K562 (cell line): ENCODE results near the gene IFNA5. TPM values are rescaled to one million over a fixed set of nuclear protein-coding genes. Genes with fewer than 3 reads are reported as not detected.

Experiments
- ATAC-seq: fragments of 200-7000 bp; cut with Tn5 transposase; 3 replicates; pipeline ENCODE4 v1.9.1; 2020; ENCODE audit warnings: moderate library complexity
- BruUV-seq: library from RNA; stranded (reverse); fragments of 400-500 nt; replicated peaks from 2 replicates; lab custom pipeline; 2021; lab: Mats Ljungman, UMichigan
- CTCF ChIA-PET: fragments of 300-600 bp; formaldehyde crosslinking; extraction: SDS; loops from one replicate; lab custom pipeline; 2021; ENCODE audit warnings: low intra/inter-chr PET ratio; lab: Yijun Ruan, JAX
- POLR2A ChIA-PET: fragments of 300-600, 350-650 bp; sonication (Branson Sonifier 250); formaldehyde crosslinking; extraction: SDS; loops from one replicate; lab custom pipeline; 2021; ENCODE audit warnings: antibody characterized with exemption, inconsistent platforms; lab: Yijun Ruan, JAX
- DNase-seq, 4 experiments: peaks; one replicate each; pipeline versions ENCODE4 v3.0.0 to v3.0.0-alpha.2; 2011 to 2018; ENCODE audit warnings: low spot score in 3 of 4, mixed read lengths in 3 of 4; ENCODE audit errors: extremely low read depth in 1 of 4
- FAIRE-seq: peaks from 2 replicates; lab custom pipeline; 2011; peaks lifted over from hg19 to GRCh38; lab: Jason Lieb, UNC
- H2AFZ ChIP-seq: 2 replicates; pipeline ENCODE4 v1.6.0; 2011; ENCODE audit warnings: low read depth, low read length, control low read depth, inconsistent platforms
- H3K27ac ChIP-seq: fragments of 200-600 bp; 3 replicates; pipeline ENCODE4 v1.8.0; 2011; ENCODE audit warnings: low read depth, mild to moderate bottlenecking, control low read depth, inconsistent platforms, low read length, moderate library complexity, mixed read lengths; ENCODE audit errors: extremely low read depth
- H3K27me3 ChIP-seq, 2 experiments: fragments of 300-600 bp in 1 of 2; 2 replicates in 1 of 2; 3 replicates in 1 of 2; pipeline versions ENCODE4 v1.6.0 to v1.8.0; 2011; ENCODE audit warnings: inconsistent platforms in 2 of 2, low read length in 2 of 2, mild to moderate bottlenecking in 1 of 2, mixed read lengths in 1 of 2, moderate library complexity in 1 of 2; ENCODE audit not compliant: control insufficient read depth in 2 of 2, insufficient read depth in 2 of 2
- H3K36me3 ChIP-seq: fragments of 300-600 bp; 3 replicates; pipeline ENCODE4 v1.8.0; 2011; ENCODE audit warnings: mild to moderate bottlenecking, low read length, inconsistent platforms; ENCODE audit not compliant: control insufficient read depth, insufficient read depth
- H3K4me1 ChIP-seq, 2 experiments: fragments of 200-600 bp in 1 of 2; replicated peaks in 1 of 2; 2 replicates in 1 of 2; 3 replicates in 1 of 2; pipeline versions ENCODE4 v1.5.1 to v1.8.0; 2011; ENCODE audit warnings: inconsistent platforms in 2 of 2, low read length in 2 of 2, mild to moderate bottlenecking in 1 of 2, mixed read lengths in 1 of 2, moderate library complexity in 1 of 2; ENCODE audit not compliant: control insufficient read depth in 2 of 2, insufficient read depth in 2 of 2
- H3K4me2 ChIP-seq: 2 replicates; pipeline ENCODE4 v1.6.1; 2011; ENCODE audit warnings: low read length, control low read depth, inconsistent platforms, mixed read lengths; ENCODE audit not compliant: insufficient read depth
- H3K4me3 ChIP-seq: fragments of 200-600 bp; sonication (generic), shearing (Covaris generic); 2 replicates; pipeline ENCODE4 v1.5.1; 2016; ENCODE audit warnings: control low read depth, inconsistent platforms
- H3K79me2 ChIP-seq: fragments of 200-600 bp; 3 replicates; pipeline ENCODE4 v1.8.0; 2011; ENCODE audit warnings: low read length, inconsistent platforms; ENCODE audit not compliant: control insufficient read depth, insufficient read depth
- H3K9ac ChIP-seq, 2 experiments: 2 replicates each; pipeline versions ENCODE4 v1.6.0 to v1.6.1; 2011; ENCODE audit warnings: low read depth in 2 of 2, low read length in 2 of 2, control low read depth in 1 of 2, inconsistent platforms in 1 of 2, mild to moderate bottlenecking in 1 of 2, mixed read lengths in 1 of 2; ENCODE audit not compliant: insufficient read depth in 1 of 2
- H3K9me1 ChIP-seq: one replicate; pipeline ENCODE4 v1.6.0; 2011; ENCODE audit warnings: inconsistent platforms, mild to moderate bottlenecking, low read length, moderate library complexity; ENCODE audit not compliant: control insufficient read depth, insufficient read depth
- H3K9me3 ChIP-seq: replicated peaks from 2 replicates; pipeline ENCODE4 v1.5.1; 2011; ENCODE audit warnings: low read depth, low read length, inconsistent platforms; ENCODE audit not compliant: control insufficient read depth, insufficient read depth
- H4K20me1 ChIP-seq: replicated peaks from 2 replicates; pipeline ENCODE4 v1.6.1; 2011; ENCODE audit warnings: low read length, inconsistent platforms, mixed read lengths; ENCODE audit not compliant: control insufficient read depth, insufficient read depth
- BHLHE40 ChIP-seq: IDR thresholded peaks from 2 replicates; pipeline ENCODE4 v1.6.1; 2011; ENCODE audit warnings: low read length, improper control_type of control experiment
- CHCHD3 ChIP-seq: fragments of 250-450 bp; sonication (Bioruptor Pico); IDR thresholded peaks from 2 replicates; pipeline ENCODE4 v2.1.2; 2022; ENCODE audit warnings: mild to moderate bottlenecking
- EWSR1 ChIP-seq: fragments of 450-650 bp; IDR thresholded peaks from 2 replicates; pipeline ENCODE4 v1.6.1; 2018; ENCODE audit warnings: borderline replicate concordance, mild to moderate bottlenecking, low read depth, moderate library complexity; ENCODE audit not compliant: partially characterized antibody
- FOXK1 ChIP-seq: sonication (generic); formaldehyde crosslinking; IDR thresholded peaks from 2 replicates; pipeline ENCODE4 v1.8.0; 2022; ENCODE audit warnings: missing genetic modification reagents, mild to moderate bottlenecking, borderline replicate concordance
- GTF2B ChIP-seq: IDR thresholded peaks from 2 replicates; pipeline ENCODE4 v1.6.1; 2011; ENCODE audit not compliant: insufficient read length; ENCODE audit errors: extremely low read depth
- HNRNPK ChIP-seq: fragments of 200-400 bp; formaldehyde crosslinking; IDR thresholded peaks from one replicate; pipeline ENCODE4 v1.6.1; 2018; ENCODE audit warnings: mild to moderate bottlenecking, low read depth, low read length; ENCODE audit not compliant: poor library complexity, severe bottlenecking
- MXD1 ChIP-seq: fragments of 250-450 bp; sonication (Bioruptor Pico); IDR thresholded peaks from 2 replicates; pipeline ENCODE4 v1.8.0; 2021; ENCODE audit warnings: borderline replicate concordance, mild to moderate bottlenecking, moderate library complexity; ENCODE audit not compliant: poor library complexity, severe bottlenecking
- NCOA1 ChIP-seq: fragments of 450-650 bp; IDR thresholded peaks from 2 replicates; pipeline ENCODE4 v1.6.1; 2016; ENCODE audit warnings: low read depth
- PRPF4 ChIP-seq: fragments of 200-400 bp; formaldehyde crosslinking; IDR thresholded peaks from one replicate; pipeline ENCODE4 v1.6.1; 2017; ENCODE audit warnings: low read length, low read depth, mild to moderate bottlenecking; ENCODE audit not compliant: insufficient read depth, poor library complexity, severe bottlenecking
- SFPQ ChIP-seq: fragments of 200-400 bp; formaldehyde crosslinking; IDR thresholded peaks from 2 replicates; pipeline ENCODE4 v1.6.1; 2017; ENCODE audit warnings: mild to moderate bottlenecking, low read depth, low read length, moderate library complexity
- SMC3 ChIP-seq: conservative IDR thresholded peaks from 2 replicates; pipeline ENCODE4 v1.6.1; 2011; ENCODE audit warnings: low read depth, low read length, improper control_type of control experiment; ENCODE audit not compliant: insufficient read depth
- SRSF1 ChIP-seq: fragments of 200-400 bp; formaldehyde crosslinking; IDR thresholded peaks from 2 replicates; pipeline ENCODE4 v1.6.1; 2017; ENCODE audit warnings: mild to moderate bottlenecking, low read depth, low read length, moderate library complexity
- TFE3 ChIP-seq: fragments of 450-650 bp; formaldehyde crosslinking; IDR thresholded peaks from 2 replicates; pipeline ENCODE4 v1.4.0; 2020; ENCODE audit warnings: mild to moderate bottlenecking, mixed read lengths
- USF1 ChIP-seq: sonication (generic); formaldehyde crosslinking; IDR thresholded peaks from 2 replicates; pipeline ENCODE4 v1.9.0; 2022; ENCODE audit warnings: mild to moderate bottlenecking, missing genetic modification reagents
- ZBTB8A ChIP-seq: fragments of 450-650 bp; IDR thresholded peaks from 2 replicates; pipeline ENCODE4 v1.6.1; 2018; ENCODE audit warnings: mild to moderate bottlenecking, moderate library complexity; ENCODE audit not compliant: partially characterized antibody
- WGBS: fragments of 100-300 bp; shearing (Covaris generic); methylation state at CpG from one replicate; pipeline ENCODE4 v1.1.6; 2016; ENCODE audit warnings: low coverage, mixed read lengths; ENCODE audit not compliant: insufficient coverage; ENCODE audit errors: missing lambda C conversion rate; 5-methylcytosine and 5-hydroxymethylcytosine counted together
- in situ Hi-C: fragments of 300-500 bp; cut with MboI; formaldehyde crosslinking; loops from 4 replicates; pipeline ENCODE4 v1.15.0; 2018; ENCODE audit warnings: inconsistent platforms, mixed read lengths
- intact Hi-C: fragments of 100-400 bp; cut with micrococcal nuclease; formaldehyde crosslinking; loops from 2 replicates; pipeline ENCODE4 v1.14.2; 2022
- polyA plus RNA-seq, 8 experiments: library from polyadenylated mRNA; depleted of rRNA in 4 of 8; stranded (reverse) in 5 of 8; unstranded in 3 of 8; fragments of >200 nt; fragmentation: Nextera tagmentation in 2 of 8; fragmentation: Illumina TruSeq in 1 of 8; extraction: Ambion mirVana in 2 of 8; extraction: Trizol in 1 of 8; gene quantifications; 2 replicates each; pipeline versions ENCODE4 v1.2.1 to v1.2.3, GENCODE V29; 2011 to 2014; ENCODE audit warnings: inconsistent platforms in 1 of 8, missing spikeins in 1 of 8
- total RNA-seq, 7 experiments: library from RNA; depleted of rRNA in 6 of 7; stranded (reverse); fragments of >200 nt in 6 of 7; fragmentation: Illumina TruSeq in 2 of 7; extraction: Trizol in 2 of 7; gene quantifications; 2 replicates each; pipeline versions ENCODE4 v1.2.1 to v1.2.3, GENCODE V29; 2011 to 2021; ENCODE audit warnings: low replicate concordance in 1 of 7

Gene IFNA5
- total and polyA plus RNA-seq, 9 of the 15 experiments (the other 6 are each of a cell fraction or from before 2014, with no cell fraction given), result not detected

- H3K4me3 ChIP-seq, result no peak overlapping the region
- POLR2A ChIA-PET, result no interaction called here
- H2AFZ ChIP-seq, result no peak overlapping the region
- no TSS peak for BruUV-seq
- TF ChIP-seq CHCHD3 (CRISPR knock-in tag) (no peak), FOXK1 (no peak), SMC3 (no peak), PRPF4 (no peak), MXD1 (CRISPR knock-in tag) (no peak), TFE3 (CRISPR knock-in tag) (no peak), HNRNPK (no peak), SFPQ (no peak), NCOA1 (no peak), BHLHE40 (no peak), ZBTB8A (no peak), GTF2B (no peak), SRSF1 (no peak), USF1 (CRISPR knock-in tag) (no peak), EWSR1 (no peak)
- H3K4me1 ChIP-seq, result no peaks in the 10 kb centered on the region
- no peak overlapping the region for H3K27ac ChIP-seq
- no peak for ATAC-seq
- H3K27me3 ChIP-seq, result no peaks in the 10 kb centered on the region
- H3K79me2 ChIP-seq, result no peaks in the 10 kb centered on the region
- H3K36me3 ChIP-seq, result no peaks in the 10 kb centered on the region
- no peak for FAIRE-seq
- H3K9ac ChIP-seq, result no peak overlapping the region
- intact Hi-C loops, result no loop called here
- no peak overlapping the region for H3K4me2 ChIP-seq
- in situ Hi-C loops, result no loop called here
- H4K20me1 ChIP-seq, result no peaks in the 10 kb centered on the region
- no peaks in the 10 kb centered on the region for H3K9me3 ChIP-seq
- CTCF ChIA-PET, result no interaction called here
- WGBS, result no CpG with 5 or more reads among the region's 2 CpGs
- no peak for DNase-seq
- H3K9me1 ChIP-seq, result no peaks in the 10 kb centered on the region
Measured at GRCh38 chr9:21320465-21320864, 15.4 kb upstream of the IFNA5 start.
